Activated CD4-positive, alpha-beta T cell treated with anti-CD3 and anti-CD28 coated beads, Interleukin-2, amount 50 U/mL, for 48 hours (primary cell): Measurements from ENCODE around the gene NOX4.

Experiments used
- DNase-seq, 2 experiments: peaks; one replicate each; pipeline ENCODE4 v3.0.0-alpha.2; 2020

Gene NOX4

DNA sequence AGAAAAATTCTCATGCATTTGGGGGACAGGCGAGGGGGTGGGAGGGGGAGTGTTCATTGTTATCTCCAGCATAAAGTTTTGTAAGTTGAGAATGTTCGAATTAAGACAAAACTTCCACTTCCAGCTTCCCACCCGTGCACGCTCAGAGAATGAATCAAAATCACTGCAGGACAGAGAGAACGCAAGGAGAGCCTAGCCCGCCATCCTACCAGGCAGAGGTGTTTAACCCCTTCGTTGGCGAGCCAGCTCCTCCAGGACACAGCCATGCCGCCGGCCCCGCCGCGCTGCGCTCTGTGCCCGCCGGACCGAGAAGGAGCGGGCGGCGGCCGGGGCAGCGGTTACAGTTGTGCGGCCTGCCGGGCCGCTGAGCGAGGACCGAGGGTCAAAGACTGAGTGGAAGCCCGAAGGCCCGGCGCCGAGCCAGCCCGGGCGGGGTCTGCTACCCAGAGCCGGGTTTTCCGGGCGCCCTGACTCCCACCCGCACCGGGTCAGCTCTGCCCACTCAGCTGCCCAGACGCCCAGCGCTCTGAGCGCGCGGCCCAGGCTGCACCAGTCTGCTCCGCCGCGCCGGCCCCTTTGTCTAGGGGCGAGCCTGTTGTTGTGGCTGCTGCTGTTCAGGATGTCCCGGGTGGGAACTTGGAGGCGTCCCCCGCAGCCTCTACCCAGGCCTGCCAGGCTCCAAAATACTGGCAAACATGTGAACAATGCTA lies at the start of gene NOX4:
Gene NOX4 (minus strand): TSS at position 395 of the 710 bp plus-strand sequence. CDS start 129 bp downstream, at position 266.
- DNase-seq = no peak

DNA sequence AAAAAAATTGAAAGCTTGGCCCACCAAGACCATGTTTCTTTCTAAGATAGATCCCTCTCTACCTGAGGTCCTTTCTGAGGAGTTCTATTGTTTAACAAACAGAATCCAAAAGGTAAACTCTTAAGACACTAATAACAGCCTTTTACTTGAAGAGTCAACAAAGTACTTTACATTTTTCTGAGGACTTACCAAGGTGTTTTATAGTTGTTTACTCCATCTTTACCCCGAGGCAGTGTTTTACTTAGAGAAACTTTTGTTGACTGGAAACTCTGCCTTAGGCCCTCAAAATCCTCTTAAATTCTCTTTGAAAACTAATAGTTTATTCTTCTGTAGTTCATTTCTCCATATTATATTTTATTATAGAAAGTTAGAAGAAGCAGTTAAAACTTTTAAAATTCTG lies 49.7 kb upstream of the NOX4 start:
- no peak for DNase-seq

GRCh38 chr11:89537936-89538335 lies 46.8 kb upstream of the NOX4 start:
- no peak for DNase-seq

DNA sequence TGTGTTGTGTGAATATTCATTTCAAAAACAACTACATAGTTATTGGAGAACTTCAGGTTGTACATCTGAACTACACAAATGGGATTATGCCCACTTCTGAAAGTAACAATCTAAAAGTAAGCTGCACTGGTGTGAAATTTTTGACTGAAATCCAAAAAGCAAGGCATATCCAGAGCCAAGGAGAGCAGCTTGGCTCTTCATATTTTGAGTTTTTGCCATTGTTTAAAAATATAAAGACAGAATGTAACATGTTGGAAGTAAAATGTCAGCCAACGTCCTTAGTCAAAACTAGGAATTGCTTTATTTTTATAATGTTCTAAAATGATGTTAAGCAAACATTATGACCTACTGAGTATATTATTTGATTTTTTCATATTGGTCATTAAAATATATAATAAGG lies 45.8 kb upstream of the NOX4 start:
- no peak for DNase-seq

DNA sequence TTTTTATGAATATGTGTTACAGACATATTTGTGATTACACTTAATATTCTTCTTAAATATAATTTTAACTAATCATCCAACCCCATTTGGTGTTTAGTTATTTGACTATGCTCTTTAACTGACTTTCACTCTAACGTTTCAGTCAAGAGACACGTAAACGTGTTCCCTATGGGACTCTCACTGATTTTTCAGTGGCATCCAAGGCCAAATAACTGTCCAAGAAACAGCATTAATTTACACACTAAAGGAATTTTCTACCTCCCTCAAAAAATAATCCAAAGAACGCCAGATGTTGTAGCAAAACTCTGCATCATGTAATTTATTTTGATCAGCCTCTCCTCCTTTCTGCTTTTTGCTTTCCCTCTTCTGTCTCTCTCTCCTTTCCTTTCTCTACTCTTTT lies 44.0 kb upstream of the NOX4 start:
- no peak for DNase-seq

- DNase-seq = no peak
Measured at GRCh38 chr11:89529626-89530380, 38.6 kb upstream of the NOX4 start.

DNA sequence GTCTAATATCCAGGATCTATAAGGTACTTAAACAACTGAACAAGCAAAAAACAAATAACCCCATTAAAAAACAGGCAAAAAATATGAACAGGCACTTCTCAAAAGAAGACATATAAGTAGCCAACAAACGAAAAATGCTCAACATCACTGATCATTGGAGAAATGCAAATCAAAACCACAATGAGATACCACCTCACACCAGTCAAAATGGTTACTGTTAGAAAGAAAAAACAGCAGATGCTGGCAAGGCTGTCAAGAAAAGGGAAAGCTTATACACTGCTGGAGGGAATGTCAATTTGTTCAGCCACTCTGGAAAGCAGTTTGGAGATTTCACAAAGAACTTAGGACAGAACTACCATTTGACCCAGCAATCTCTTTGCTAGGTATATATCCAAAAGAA lies 30.6 kb upstream of the NOX4 start:
- DNase-seq = no peak

DNA sequence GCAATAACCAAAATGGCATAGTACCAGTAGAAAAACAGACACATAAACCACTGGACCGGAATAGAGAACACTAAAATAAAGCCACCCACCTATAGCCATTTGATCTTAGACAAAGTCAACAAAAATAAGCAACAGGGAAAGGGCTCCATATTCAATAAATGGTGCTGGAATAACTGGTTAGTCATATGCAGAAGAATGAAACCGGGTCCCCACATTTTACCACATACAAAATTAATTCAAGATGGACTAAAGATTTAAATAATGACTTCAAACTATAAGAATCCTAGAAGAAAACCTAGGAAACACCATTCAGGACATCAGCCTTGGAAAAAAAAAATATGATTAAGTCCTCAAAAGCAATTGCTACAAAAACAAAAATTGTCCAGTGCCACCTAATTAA lies 30.1 kb upstream of the NOX4 start:
- no peak for DNase-seq

DNA sequence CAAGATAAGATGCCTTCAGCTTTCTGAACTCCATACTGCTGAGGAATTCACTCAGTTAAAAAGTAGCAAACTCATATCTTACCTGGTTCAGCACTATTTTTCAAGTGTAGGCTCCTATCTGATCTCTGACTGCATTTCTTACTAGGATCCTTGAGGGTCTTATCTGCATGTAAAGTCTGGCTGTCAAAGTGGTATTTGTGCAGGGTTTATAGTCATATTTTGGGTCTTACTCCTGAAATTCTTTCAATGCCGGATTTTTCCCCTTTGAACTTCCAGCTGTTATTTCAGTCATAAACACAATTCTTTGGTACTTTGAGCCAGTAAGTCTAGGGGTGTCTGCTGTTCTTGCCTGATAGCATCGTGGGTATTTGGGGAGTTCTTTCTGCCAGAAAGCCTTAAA lies 25.3 kb upstream of the NOX4 start:
- no peak for DNase-seq

- DNase-seq = no peak
Measured at GRCh38 chr11:89508544-89508943, 17.4 kb upstream of the NOX4 start.

- DNase-seq = no peak
Measured at GRCh38 chr11:89504270-89504669, 13.1 kb upstream of the NOX4 start.

GRCh38 chr11:89503422-89503821 lies 12.2 kb upstream of the NOX4 start:
- no peak for DNase-seq

DNA sequence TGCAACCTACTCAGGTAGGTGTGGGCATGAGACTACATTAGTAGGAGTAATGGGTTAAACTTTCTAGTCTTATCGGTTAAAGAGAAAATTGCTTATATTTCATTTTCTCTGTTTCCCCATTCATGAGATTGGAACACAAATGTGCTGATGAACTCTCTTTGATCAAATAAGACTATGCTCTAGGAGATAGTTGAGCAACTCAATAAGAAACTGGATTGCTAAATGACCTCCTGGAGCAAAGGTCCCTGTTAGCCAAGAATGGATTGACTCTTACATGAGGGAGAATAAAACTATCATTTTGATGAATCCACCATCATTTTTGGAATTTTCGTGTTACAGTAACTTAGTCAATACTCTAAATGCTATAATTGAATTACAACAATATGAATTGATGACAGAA lies 11.1 kb upstream of the NOX4 start:
- DNase-seq = no peak

DNA sequence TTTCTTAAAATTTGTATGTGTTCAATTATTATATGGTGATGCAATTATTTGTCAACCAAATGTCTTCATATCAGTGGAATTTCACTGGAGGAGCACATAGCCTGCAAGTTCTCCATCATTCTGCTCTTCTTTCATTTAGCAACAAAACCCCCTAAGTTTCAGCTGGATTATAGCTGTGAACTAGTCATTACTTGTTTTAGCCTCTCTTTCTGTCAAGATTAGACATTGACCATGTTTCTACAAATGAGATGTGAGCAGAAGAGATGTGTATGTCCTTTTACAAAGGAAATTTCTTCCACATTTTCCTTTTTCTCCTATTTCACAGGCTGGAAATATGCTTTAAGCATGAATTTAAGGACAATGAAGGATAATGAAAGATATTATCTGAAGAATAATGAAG lies 9.2 kb upstream of the NOX4 start:
- DNase-seq = no peak

- DNase-seq = no peak
Measured at GRCh38 chr11:89498845-89499448, 7.8 kb upstream of the NOX4 start.

DNA sequence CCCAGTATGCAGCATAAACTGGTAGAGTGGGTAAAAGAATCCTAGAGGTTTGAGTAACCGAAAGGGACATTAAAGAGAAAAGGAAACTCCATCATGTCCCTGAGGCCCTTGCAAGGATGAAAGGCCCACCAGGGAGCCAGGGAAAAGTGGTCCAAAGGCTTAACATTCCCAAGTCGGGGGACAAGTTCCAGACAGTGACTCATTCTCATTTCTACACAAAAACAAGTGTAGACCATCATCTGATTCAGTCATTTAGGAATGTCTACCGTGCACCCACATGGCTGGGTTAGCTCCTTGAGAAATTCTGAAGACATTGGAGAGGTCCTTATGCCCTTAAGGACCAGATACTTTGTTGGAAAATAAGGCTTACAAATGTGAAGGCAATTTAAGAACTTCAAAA lies 4.8 kb upstream of the NOX4 start:
- DNase-seq = no peak

DNA sequence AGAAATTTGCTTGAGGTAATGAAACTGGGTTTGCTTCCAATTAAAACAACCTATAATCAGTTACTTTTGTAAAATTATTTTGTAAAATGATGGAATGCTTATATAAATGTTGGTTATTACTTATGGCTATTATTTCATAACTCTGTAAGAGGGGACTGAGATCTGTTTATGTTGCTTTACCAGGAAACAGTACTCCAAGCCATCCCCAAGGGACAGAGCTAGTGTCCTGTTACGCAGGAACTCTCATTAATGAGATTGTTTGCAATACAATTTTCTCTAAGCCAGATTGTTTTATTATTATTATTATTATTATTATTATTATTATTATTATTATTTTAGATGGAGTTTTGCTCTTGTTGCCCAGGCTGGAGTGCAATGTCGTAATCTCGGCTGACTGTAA lies 2.3 kb upstream of the NOX4 start:
- DNase-seq = no peak

- DNase-seq = no peak
Measured at GRCh38 chr11:89490602-89490980, 584 bp downstream of the NOX4 start.

GRCh38 chr11:89489930-89490329 lies 1.2 kb downstream of the NOX4 start:
- DNase-seq = no peak

GRCh38 chr11:89487016-89487415 lies 4.2 kb downstream of the NOX4 start:
- DNase-seq = no peak

- no peak for DNase-seq
Measured at GRCh38 chr11:89484896-89485295, 6.3 kb downstream of the NOX4 start.

DNA sequence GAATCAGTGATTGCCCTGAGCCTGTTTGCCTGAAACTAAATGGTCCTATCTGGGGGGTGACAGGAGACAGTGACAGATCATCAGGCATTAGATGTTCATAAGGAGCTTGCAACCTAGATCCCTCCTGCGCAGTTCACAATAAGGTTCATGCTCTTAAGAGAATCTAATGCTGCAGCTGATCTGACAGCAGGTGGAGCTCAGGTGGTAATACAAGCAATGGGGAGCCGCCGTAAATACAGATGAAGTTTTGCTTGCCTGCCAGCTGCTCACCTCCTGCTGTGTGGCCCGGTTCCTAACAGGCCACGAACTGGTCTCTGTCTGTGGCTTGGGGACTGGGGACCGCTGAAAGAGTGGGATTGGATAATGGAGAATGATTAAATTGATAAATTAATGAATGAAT lies 14.0 kb downstream of the NOX4 start:
- DNase-seq = no peak

DNA sequence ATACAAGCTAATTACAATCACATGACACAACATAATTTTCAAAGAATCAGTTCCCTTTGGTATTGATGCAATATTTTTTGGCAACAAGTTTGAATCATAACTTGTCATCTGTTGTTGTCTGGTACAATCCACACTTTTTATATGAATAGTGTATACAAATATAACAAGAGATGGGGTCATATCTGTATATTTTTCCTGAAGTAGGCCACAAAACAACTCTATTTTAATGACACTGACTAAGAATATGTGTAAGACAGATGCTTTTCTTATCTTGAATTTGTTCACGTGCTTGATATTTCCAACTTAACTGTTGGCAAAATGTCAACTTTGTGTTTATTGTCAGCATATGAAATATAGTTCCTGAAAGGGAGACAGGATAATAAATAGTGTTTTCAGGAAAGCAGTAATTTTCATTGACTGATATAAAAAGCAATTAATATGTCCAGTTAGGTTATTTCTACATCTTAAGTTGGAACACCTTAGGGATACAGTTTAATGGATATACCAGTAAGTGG lies 27.9 kb downstream of the NOX4 start:
- no peak for DNase-seq

DNA sequence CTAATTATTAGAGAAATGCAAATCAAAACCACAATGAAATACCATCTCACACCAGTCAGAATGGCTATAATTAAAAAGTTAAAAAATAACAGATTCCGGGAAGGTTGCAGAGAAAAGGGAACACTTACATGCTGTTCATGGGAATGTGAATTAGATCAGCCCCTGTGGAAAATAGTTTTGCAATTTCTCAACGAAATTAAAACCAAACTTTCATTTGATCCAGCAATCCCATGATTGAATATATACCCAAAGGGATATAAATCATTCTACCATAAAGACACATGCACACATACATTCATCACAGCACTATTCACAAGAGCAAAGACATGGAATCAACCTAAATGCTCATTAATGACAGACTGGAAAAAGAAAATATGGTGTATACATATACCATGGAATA lies 32.5 kb downstream of the NOX4 start:
- DNase-seq = no peak
